Stimulated activated CD4-positive, alpha-beta T cell treated with anti-CD3 and anti-CD28 coated beads, Interleukin-12 subunit alpha, Interleukin-12 subunit beta, amount 100 ng/mL, for 4 hours (primary cell): ENCODE data around the gene LTBP2.

Source experiments
- DNase-seq: peaks from one replicate; pipeline ENCODE4 v3.0.0-alpha.2; 2020

The LTBP2 gene

DNA sequence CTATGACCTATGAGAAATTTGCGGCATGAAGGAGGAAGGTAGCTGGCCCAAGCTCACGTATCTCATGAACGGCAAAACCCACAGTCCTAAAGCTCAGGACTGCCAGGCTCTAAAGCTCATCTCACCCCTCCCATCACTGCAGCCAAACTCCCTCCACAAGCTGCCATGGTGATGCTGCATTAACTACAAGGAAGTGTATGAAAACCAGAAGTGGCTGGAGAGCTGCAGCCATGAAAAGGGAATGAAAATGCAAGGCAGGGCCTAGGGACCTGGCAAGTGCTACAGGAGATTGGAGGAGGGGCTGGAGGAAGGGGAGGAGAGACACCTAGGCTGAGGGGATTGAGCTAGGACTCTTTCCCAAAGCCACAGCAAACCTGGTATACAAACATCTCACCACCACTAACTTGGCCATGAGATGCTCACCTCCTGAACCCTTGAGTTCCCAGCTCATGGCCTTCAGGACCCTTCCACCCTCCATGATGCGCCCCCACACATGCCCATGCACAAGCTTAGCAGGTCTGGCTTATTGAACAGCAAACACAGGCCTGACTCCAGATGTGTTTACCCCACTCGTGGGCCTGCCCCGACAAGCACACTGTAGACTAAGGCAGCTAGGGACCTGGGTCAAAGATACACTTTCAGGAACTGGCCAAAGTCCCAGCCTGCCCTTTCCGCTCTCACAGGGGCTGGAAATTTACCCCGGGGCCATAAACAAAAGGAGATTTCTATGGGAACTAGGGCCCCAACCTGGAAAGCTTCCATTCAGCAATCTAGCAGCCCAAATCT is 42.0 kb downstream of the LTBP2 start:
- DNase-seq: no peak

DNA sequence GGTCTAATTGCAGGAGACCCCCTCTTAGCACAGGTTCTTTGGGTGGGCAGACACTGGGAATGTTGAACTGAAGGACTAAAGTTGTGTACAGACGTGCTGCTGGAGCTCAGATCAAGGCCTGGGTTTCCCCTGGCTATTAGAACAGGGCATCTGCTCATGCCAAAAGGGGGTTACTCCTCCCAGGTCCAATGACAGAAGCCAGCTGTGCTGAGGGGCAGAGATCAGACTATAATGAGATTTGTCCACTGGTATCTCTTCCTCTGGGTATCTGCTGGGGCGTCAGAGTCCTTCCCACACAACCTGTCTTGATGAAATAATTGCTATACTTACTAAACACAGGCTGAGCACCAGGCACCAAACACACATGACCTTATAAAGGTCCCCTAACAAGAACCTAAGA is 42.6 kb downstream of the LTBP2 start:
- DNase-seq: no peak

DNA sequence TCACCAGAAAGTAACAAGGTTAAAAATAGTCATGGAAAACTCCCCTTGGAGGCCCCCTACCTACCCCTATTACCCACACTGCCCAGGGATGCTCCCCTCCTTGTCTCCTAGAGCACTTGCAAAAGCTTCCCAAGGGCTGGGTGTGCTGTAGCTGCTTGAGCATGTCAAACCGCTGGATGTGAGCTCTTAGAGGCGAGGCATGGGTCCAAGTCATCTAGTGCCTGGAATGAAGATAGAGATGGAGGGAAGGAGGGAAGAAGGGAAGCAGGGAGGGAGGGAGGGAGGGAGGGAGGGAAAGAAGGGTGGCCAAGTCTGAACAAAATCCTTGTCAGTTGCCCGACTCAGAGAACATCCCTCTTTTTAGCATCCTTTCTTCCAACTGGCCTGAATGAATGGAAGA is 43.1 kb downstream of the LTBP2 start:
- no peak for DNase-seq

DNA sequence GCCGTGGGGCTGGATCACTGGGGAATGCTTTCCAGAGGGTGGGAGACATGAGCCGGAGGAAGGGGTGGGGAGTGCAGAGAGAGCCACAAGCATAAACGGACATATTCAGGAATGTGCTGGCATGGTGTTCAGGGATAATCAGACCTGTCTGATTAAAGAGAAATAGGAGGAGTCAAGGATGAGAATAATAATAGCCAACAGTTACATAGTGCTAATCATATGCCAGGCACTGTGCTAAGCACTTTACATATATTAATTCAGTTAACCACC is 43.7 kb downstream of the LTBP2 start:
- DNase-seq: no peak

DNA sequence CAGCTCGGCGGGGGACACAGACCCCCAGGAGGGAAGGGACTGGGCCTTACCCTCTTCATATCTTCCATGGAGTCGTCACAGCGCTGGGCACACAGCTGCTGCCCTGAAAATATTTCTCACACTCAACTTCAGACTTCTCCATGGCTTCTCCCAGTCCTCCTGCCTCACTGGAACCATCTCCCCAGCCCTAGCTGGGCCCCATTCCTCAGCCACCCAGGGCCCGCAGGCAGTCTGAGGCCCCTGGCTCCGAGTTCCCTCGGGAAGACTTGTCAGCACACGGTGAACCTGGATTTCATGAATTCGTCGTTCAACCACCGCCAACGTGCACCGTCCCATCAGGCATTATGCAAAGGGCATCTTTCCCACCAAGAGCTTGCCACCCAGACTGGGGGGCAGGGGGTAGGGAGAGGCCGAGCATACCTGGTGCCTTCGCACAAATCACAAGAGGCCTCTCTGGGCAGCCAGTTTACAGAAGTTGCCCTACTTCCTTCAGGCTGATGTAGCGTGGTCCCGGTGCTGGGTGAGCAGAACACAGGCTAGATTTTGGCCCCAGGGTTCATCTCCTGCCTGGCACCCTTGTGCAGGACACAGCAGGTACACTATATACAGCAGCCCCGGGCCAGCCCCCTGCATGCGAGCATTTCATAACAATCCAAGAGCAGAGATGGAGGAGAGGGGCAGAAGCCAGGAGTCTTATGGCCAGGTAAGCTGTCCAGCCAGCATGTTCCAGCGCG is 44.2 kb downstream of the LTBP2 start:
- DNase-seq: no peak

GRCh38 chr14:74567219-74567618 is 44.8 kb downstream of the LTBP2 start:
- no peak for DNase-seq

DNA sequence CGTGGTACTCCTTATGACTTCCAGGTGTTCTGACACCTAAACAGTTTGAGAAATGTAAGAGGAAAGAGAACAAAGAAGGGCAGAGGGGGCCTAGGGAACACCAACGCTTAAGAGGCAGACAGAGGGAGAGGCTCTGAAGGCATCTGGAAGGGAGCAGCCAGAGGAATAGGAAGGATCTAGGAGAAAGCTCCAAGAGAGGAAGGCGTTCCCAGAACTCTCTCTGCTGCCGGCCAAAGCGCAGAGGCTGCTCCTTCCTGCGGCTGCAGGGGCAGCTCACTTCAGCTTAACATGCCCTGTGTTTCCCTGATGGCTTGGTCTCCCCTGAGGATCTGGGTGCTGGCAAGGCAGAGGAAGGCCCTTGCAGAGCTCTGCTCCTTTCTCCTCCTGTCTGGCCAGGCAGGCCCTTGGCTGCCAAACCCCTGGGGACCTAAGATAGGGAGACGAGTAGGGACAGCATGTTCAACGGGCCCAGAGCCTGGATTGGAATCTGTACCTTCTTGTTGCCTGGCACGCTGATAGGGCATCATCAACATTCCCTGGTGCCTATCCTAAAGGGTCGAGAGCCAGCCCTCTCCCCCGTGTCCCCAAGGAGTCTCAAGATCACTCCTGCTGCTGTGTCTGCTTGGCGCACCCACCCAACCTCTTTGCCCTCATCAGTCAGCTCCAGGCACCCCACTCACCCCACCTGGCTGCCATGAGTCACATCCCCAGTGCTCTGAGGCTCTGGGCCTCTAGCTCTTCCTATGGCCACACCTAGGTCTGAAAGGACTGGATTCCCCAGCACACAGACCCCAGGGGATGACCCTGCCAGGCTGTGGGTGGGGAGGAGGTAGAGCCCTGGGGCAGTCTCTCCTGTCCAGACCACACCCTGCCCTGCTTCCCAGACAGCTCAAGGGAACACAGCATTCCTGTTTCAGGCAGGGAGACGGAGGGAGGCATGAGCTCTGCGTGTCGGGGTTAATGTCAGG is 45.6 kb downstream of the LTBP2 start:
- DNase-seq: no peak

- no peak for DNase-seq
Observed at GRCh38 chr14:74563586-74564159, 48.4 kb downstream of the LTBP2 start.

GRCh38 chr14:74563233-74563585 is 48.8 kb downstream of the LTBP2 start:
- no peak for DNase-seq

DNA sequence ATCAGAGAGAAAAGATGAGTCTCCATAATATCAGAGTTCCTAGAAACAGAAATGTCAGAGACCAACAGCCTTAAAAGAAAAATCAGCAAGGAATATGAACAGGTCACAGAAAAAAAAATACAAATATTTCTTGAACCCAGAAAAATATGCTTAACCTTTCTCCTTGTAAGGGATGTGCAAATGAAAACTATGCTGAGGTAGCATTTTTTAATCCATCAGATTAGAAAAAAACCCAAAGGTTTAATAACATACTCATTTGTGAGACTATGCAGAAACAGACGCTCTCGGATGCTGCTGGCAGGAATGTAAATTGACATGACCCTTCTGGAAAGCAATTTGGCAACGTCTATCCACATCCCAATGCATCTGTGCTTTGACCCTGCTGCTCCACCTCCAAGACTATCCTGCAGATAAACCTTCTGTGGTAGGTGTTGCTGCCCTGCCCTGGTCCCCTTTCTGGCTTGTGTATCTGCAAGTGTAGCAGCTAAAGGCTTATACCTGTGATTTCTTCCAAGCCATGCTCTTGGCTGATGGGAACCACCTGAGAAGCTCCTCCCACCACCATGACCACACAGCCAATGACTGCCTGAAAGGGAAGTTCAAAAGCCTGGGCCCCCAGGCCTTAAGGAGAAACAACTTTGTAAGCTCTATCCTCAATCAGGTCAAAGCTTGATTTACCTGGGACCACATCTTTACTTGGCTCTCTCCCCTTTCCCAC is 49.4 kb downstream of the LTBP2 start:
- no peak for DNase-seq

DNA sequence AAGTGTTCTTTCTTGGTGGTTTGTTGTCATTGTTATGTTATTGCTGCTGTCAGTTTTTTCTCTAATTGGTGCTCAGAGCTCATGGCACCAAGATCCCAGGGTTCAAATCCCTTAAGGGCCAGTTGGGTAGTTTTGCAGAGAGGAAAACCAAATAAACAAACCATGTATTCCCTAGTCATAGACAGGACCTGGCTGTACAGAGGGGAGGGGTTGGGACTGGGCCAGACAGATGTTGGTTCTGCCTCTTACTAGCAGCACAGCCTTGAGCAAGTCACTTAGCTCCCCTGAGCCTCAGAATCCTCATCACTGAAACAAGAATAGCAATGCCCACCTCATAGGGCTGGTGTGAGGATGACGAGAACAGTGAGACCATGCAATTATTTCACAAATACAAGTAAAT is 53.4 kb downstream of the LTBP2 start:
- no peak for DNase-seq

DNA sequence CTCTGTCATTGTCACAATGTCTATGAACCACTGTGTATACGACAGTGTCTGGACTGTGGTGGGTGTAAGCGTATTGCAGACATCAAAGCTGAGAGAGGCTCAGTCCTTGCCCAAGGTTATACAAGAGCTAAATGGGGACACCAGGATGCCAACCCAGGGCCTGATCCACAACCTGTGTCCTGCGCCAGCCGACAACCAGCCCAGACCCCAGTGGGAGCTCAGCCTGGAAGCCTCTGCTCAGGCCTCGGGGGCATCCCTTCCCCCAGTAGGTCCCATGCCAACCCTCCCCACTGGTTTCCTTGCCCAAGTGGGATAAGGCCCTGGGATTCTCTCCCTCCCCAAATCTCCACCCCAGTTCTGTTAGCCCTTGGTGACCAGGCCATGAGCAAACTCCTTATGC is 54.3 kb downstream of the LTBP2 start:
- no peak for DNase-seq

DNA sequence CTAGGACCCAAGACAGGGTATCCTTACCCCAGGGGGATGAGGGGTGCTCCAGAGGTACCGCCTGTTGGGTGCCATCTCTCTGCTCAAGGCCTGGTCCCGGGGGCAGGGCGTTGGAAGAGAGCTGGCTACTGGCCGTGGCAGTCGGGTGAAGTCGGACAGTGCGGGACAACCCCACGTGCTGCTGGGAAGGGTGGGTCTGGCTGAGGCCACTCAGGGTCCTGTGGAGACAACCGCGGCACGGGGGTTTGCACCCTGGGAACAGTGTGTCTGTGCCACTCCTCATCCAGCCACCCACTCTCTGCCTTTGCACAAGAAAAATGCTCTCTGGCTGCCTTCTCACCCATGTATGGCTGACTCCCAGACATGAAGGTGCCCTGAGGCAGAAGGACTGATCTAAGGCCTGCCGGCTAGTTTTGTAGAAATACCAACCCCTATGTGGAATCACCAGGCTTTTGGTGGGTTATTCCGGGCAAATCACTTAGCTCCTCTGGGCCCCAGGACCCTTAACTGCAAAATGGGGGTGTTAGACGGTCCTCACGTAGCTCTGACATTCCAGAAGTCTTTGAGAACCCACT is 56.5 kb downstream of the LTBP2 start:
- DNase-seq: no peak

- DNase-seq: no peak
Observed at GRCh38 chr14:74554742-74555362, 57.2 kb downstream of the LTBP2 start.

- DNase-seq: no peak
Observed at GRCh38 chr14:74552623-74553022, 59.4 kb downstream of the LTBP2 start.

DNA sequence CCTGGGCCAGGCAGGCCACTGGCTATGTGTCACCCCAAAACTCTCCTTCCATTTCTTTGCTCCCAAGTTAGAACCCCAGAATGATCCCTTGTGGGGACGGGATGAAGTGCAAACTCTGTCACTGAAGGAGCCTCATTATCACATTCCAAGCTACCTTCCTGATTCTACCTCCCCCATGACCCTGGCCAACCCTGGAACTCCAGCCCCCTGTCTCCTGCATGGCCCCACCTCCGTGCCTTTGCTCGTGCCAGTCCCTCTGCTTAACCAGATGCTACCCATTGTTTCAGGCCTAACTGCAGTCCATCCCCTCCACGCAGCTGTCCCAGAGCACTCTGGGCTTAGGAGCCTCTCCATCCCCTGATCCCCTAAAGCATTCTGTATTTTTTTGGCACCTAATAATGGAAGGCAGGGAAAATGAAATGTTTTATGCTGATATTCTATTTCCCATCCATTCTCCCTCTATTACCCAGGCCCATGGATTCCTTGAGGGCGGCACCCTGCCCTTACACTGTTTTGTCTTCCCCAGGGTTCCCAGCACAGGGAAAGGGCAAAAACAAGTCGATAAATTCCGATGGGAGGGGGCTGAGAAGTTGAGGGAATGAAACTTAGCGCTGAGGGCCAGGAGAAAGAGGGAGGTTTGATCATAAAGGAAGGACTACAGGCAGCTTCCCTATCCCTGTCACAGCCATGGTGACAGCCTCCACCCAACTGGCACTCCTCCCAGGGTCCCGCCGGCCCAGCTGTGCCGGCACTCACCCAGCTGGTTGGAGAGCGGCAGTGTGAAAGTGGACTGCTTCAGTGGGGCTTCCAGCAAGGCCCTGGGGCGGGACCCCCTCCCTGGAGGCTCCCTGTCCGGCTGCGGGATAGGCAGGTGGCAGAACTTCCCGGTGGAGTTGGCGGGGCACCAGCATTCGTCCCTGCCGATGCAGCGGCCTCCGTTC is 60.3 kb downstream of the LTBP2 start:
- no peak for DNase-seq

- no peak for DNase-seq
Observed at GRCh38 chr14:74551001-74551400, 61.0 kb downstream of the LTBP2 start.

DNA sequence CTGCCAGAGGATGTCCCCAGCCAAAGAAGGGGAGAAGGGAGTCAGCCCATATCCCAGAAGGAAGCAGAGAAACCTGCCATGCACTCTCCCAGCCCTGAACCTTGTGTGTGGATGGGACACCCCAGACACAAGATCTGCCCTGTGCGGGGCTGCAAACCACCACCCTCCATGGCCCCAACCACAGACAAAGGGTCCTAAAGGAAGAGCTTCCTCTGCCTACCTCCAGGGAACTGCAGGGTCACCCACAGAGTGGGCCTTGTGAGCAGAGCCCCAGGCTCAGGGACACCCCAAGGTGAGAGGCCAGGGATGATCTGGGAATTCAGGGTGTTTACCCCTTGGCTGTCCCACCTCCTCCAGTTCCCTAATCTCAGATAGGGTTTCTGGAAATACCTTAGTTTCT is 62.0 kb downstream of the LTBP2 start:
- no peak for DNase-seq

- no peak for DNase-seq
Observed at GRCh38 chr14:74549588-74549987, 62.4 kb downstream of the LTBP2 start.

DNA sequence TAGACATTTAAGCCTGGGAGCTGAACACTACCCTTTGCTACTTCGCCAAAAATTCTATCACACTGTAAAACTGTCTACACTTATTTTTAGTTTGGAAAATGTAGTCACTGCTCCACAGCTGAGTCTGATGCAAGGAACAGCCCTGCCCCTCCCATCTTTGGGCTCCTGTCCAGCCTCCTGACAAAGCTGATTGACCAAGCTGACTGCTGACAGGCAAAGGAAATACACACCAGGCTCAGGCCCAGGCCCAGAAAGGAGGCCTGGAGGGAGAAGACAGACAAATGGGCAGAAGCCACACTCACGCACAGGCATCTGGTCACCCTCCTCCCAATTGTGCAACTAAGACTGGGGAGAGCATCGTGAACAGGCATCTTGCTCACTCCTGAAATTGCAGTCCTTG is 63.2 kb downstream of the LTBP2 start:
- DNase-seq: no peak
